NCI-H128 (cell line): Measurements from ENCODE around the gene C2CD4C.
"Not testable (repeated sequence)": the region's sequence is repeated elsewhere in the genome, so short reads cannot be mapped to it uniquely, and the experiment has no call there.

Experiments used
- DNase-seq: peaks from one replicate; lab custom pipeline; 2025; ENCODE audit not compliant: unreplicated experiment; lab: John Stamatoyannopoulos, UW

The C2CD4C gene, protein sequence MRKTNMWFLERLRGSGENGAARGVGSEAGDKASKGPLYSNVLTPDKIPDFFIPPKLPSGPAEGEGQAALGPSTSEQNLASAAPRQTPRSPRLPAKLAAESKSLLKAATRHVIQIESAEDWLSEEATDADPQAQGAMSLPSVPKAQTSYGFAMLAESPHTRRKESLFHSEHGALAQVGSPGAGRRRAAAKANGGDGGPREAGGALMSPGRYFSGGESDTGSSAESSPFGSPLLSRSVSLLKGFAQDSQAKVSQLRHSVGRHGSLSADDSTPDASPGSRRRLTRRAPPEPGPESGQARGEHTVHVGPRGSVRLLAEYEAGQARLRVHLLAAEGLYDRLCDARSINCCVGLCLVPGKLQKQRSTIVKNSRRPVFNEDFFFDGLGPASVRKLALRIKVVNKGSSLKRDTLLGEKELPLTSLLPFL

GRCh38 chr19:408902-409515 is at the start of gene C2CD4C:
Gene C2CD4C (minus strand): TSS chr19:409147. CDS start chr19:408361, 786 bp downstream.
- DNase-seq: no peak

DNA sequence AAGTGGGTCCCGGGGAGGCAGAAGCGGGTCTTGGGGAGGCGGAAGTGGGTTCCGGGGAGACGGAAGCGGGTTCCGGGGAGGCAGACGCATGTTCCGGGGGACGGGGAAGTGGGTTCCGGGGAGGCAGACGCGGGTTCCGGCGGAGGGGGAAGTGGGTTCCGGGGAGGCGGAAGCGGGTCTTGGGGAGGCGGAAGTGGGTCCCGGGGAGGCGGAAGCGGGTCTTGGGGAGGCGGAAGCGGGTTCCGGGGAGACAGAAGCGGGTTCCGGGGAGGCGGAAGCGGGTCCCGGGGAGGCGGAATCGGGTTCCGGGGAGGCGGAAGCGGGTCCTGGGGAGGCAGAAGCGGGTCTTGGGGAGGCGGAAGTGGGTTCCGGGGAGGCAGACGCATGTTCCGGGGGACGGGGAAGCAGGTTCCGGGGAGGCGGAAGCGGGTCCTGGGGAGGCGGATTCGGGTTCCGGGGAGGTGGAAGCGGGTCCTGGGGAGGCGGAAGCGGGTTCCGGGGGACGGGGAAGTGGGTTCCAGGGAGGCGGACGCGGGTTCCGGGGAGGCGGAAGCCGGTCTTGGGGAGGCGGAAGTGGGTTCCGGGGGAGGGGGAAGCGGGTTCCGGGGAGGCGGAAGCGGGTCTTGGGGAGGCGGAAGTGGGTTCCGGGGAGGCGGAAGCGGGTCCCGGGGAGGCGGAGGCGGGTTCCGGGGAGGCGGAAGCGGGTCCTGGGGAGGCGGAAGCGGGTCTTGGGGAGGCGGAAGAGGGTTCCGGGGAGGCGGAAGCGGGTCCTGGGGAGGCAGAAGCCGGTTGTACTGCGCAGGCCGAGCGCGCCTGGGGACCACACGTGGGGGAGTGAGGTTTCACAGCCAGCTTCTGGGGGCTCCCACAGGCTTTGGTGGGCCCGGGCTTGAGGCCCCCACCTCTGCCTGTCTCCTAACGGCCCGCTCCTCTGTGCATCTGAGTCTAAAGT is 49.4 kb upstream of the C2CD4C start:
- no peak for DNase-seq

DNA sequence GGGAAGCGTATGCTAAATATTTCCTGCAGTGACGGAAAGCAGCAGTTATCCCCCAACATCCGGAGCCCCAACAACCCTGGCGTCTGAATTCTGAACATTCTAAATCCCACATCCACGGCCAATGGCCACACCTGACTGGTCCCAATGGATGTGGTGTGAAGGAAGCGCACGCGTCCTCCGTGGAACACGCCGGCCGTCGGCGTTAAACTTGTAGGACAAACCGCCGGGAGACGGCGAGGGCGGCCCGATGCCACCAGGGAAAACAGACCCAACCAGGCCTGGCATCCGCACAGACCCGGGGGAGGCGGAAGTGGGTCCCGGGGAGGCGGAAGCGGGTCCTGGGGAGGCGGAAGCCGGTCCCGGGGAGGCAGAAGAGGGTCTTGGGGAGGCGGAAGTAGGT is 48.7 kb upstream of the C2CD4C start:
- no peak for DNase-seq

DNA sequence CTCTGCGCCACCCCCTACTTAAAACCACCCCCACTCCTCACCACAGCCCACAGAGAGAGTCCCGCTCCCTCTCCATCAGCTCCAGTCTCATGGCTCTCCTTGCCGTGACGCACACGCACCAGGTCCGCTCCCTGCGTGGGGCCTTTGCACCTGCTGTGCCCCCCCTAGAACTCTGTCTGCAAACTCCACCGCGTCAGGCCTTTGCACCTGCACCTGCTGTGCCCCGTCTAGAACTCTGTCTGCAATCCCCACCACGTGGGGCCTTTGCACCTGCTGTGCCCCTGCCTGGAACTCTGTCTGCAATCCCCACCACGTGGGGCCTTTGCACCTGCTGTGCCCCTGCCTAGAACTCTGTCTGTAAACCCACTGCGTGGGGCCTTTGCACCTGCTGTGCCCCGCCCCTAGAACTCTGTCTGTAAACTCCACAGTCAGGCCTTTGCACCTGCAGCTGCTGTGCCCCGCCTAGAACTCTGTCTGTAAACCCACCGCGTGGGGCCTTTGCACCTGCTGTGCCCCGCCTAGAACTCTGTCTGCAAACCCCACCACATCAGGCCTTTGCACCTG is 47.7 kb upstream of the C2CD4C start:
- DNase-seq: no peak

DNA sequence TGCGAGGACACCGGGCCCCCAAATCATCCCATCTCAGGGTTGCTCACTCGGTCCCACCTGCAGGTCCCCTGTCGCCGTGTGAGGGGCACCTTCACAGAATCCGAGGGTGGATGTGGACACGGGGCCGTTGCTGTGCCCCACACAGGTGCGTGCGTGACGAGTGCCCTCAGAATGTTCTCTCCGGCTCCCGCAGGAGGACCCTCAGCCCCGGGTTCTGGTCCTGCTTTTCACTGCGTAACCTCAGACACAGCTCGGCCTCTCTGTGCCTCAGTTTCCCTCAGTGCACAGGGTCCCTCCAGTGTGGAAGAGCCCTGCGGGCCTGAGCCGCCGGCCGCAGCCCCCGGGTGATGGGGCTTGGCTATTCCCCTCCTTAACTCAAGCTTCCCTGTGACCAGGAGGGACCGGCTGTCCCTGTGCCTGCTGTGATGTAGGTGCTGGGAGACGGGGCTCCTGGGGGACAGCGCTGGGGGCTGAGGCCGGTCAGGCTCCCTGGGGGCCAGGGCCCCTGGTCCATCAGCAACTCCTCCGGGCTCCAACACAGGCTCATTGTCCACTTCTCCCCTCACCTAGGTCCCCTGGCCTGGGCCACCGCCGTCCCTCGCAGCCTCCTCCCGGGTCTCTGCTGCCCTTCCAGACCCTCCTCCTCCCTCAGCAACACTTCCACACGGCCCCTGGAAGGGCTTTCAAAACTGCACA is 47.1 kb upstream of the C2CD4C start:
- no peak for DNase-seq

- no peak for DNase-seq
These were observed 46.2 kb upstream of the C2CD4C start for GRCh38 chr19:455031-455705.

DNA sequence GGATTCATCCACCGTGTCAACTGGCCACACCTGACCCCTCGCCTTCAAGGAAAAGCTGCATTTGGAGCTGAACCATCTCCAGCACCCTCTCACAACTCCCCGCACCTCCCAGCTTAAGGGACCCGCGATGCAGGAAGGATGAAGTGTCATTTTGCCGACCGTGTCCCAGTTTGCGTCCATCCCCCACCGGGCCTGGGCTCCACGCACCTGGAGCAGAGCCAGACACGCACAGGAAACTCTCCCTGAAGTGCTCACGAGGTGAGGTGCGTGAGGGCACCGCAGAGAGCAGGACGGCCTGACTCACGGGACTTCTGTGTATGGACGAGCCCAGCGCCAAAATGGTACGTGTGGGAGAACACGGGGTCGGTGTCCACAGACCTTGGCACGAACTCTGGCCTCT is 44.7 kb upstream of the C2CD4C start:
- no peak for DNase-seq

DNA sequence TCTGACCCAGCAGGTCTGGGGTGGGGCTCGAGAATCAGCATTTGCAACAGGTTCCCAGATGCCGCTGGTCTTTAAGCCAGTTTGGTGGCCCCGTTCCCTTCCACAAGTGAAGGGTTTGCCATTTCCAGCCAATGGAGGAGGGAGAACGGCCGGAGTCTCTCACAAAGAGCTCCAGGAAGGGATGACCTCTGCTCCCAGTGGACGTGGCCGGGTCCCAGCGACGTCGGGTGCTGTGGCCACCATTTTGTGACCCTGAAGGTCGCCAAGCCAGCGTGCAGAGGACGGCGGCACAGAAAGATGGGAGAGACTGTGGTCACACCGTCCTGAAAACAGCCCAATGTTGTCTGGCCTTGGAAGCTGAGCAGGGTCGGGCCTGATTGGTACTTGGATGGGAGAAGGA is 43.9 kb upstream of the C2CD4C start:
- no peak for DNase-seq

- not testable (repeated sequence) for DNase-seq
These were observed 42.0 kb upstream of the C2CD4C start for GRCh38 chr19:450912-451481.

DNA sequence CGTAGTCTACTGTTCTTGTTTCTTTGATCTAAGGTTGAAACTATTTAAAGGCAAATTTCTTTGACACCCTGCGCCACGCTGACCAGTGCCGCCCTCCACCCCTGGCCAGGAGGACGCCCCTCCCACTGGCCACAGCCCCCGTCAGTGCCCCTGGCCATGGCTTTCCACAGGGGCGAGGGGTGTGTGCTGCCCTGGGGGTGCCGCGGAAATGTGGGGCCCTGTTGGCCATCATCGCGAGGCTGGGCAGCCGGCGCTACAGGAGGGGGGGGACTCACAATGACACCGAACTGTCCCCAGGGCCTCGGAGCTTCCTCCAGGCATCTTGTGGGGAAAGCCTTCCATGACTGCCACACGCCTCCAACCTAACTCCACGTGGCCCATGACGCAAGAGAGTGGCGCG is 41.0 kb upstream of the C2CD4C start:
- DNase-seq: no peak

DNA sequence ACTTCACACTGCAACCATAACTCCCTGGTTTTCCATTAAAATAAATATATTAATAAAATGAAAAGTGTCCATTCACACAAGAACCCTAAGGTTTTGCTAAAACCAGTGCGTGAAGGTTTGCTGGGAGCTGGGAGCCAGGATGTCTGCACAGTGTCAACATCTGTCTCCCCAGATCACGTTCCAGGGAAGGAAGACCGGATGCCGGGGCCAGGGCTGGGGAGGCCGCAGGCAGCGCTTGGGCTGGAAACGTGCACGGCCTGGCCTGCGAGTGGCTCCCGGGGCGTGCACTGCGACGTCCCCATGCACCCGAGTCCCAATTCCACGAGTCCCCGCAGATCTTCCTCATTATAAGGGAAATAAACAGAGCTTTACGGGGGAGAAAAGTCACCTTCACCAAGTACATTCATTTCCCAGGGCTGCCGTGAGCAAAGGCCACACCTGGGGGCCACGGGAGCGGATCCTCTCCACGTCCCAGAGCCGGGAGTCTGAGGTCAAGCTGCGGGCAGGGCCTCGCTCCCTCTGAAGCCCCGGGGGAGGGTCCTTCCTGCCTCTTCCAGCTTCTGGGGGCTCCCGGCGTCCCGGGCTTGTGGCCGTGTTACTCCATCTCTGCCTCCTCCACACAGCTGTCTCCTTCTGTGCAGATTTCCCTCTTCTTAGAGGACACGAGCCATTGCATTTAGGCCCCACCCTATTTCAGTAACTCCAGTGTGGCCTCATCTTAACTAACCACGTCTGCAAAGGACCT is 39.0 kb upstream of the C2CD4C start:
- no peak for DNase-seq

GRCh38 chr19:447064-447426 is 38.1 kb upstream of the C2CD4C start:
- DNase-seq: no peak

- no peak for DNase-seq
These were observed 35.8 kb upstream of the C2CD4C start for GRCh38 chr19:444677-445210.

GRCh38 chr19:443005-443404 is 34.1 kb upstream of the C2CD4C start:
- DNase-seq: no peak

- DNase-seq: no peak
These were observed 33.1 kb upstream of the C2CD4C start for GRCh38 chr19:442085-442484.

DNA sequence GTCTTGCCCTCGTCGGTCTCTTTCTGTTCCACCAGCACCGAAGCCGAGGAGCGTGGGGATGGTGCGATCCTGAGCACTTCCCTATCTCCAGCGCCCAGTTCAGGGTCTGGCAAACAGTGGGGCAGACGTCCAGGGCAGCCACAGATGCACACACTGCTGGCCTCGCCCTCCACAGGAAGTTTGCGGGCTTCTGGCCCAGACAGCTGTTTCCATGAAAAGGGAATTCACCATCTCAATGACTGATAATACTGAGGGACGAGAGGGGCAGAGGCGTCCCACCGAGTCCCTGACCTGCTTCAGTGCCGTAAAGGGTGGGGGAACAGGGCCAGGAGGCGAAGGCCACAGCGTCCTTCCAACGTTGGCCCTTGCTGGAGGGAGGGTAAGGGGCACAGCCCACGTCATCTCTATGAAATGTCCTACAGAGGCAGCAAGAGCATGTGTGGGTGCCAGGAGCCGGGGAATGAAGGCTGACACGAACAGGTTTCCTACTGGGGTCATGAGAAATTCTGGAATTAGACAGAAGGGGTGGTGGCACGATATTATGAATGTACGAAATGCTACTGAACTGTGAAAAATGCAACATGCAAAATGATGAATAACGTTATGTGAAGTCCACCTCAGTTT is 32.4 kb upstream of the C2CD4C start:
- no peak for DNase-seq

DNA sequence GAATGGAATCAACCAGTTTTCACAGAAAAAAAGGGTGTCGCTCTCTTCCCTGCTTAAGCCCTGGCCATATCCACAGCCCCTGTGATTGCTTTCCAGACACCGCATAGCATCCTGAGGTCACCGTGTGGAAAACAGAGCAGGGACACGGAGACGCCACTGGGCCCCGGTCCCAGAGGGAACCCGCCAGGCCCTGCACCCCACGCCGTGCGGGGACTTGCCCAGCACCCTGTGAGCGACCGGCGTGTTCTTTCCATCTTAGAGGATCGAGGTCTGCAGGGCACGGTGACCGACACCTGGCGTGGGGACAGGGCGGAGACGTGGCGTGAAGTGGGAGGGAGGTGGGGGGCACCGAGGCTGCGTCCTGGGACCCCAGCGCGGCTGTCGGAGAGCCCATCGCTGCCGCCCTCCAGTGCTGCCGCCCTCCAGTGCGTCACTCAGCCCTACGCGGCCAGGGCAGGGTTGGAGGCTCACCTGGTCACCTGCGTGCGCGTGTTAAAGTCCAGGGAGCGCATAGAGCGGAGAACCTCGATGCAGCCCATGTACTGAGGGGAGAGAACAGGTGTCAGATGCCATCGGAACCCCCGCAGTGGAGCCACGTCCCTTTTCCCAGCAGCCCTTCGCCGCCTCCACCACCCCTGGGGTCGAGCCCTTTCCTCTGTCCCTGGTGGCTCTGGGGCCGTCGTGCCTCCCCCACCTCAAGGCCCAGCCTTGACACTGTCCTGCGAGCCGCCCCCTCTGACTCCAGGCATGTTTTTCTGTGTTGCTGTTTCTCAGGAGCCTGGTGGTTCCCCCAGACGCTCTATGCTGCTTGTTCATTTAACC is 31.7 kb upstream of the C2CD4C start:
- DNase-seq: no peak
